Duodenal mucosa (tissue), 2 donors: ENCODE measurements around the gene AFF1.
"Not testable (repeated sequence)": the region's sequence is repeated elsewhere in the genome, so short reads cannot be mapped to it uniquely, and the experiment has no call there.

Experiments used
- H3K27ac ChIP-seq: one replicate; pipeline ENCODE4 v1.7.0; 2013; ENCODE audit warnings: low read depth, low read length
- H3K27me3 ChIP-seq, 2 donors: one replicate each; pipeline ENCODE4 v1.7.0; 2013; ENCODE audit warnings: low read length in 2 of 2, control low read depth in 1 of 2; ENCODE audit not compliant: insufficient read depth in 2 of 2, control insufficient read depth in 1 of 2
- H3K36me3 ChIP-seq, 2 donors: one replicate each; pipeline ENCODE4 v1.7.0; 2013; ENCODE audit warnings: low read length in 2 of 2, control low read depth in 1 of 2; ENCODE audit not compliant: insufficient read depth in 2 of 2, control insufficient read depth in 1 of 2
- H3K4me1 ChIP-seq, 2 donors: one replicate each; pipeline ENCODE4 v1.7.0; 2013; ENCODE audit warnings: low read length in 2 of 2, control low read depth in 1 of 2; ENCODE audit not compliant: insufficient read depth in 2 of 2, control insufficient read depth in 1 of 2
- H3K4me3 ChIP-seq, 2 donors: one replicate each; pipeline ENCODE4 v1.7.0; 2013; ENCODE audit warnings: low read length in 2 of 2, low read depth in 1 of 2
- H3K9ac ChIP-seq, 2 donors: one replicate each; pipeline ENCODE4 v1.7.0; 2013; ENCODE audit warnings: low read length in 2 of 2, low read depth in 1 of 2
- H3K9me3 ChIP-seq, 2 donors: one replicate each; pipeline ENCODE4 v1.7.0; 2013; ENCODE audit warnings: low read length in 2 of 2, control low read depth in 1 of 2; ENCODE audit not compliant: control insufficient read depth in 1 of 2

AFF1 gene

GRCh38 chr4:87132035-87132434 is 197.2 kb downstream of the AFF1 start:
- peaks cover 73 to 90% of the 10 kb centered on the region in 2 donors for H3K36me3 ChIP-seq

GRCh38 chr4:87133183-87133582 is 198.4 kb downstream of the AFF1 start:
- no peak overlapping the region for H3K4me3 ChIP-seq
- H3K27ac ChIP-seq, result no peak overlapping the region
- peaks cover 64 to 92% of the 10 kb centered on the region in 2 donors for H3K36me3 ChIP-seq
- H3K9ac ChIP-seq, result no peak overlapping the region
- H3K27me3 ChIP-seq, result no peaks in the 10 kb centered on the region
- H3K4me1 ChIP-seq, result no peaks in the 10 kb centered on the region
- H3K9me3 ChIP-seq, result no peaks in the 10 kb centered on the region

More at GRCh38 chr4:87132035-87132434, 197.2 kb downstream of the AFF1 start:
- no peak overlapping the region for H3K4me3 ChIP-seq
- no peaks in the 10 kb centered on the region for H3K4me1 ChIP-seq
- no peaks in the 10 kb centered on the region for H3K9me3 ChIP-seq
- H3K27ac ChIP-seq, result no peak overlapping the region
- no peak overlapping the region for H3K9ac ChIP-seq
- no peaks in the 10 kb centered on the region for H3K27me3 ChIP-seq

- no peak overlapping the region for H3K27ac ChIP-seq
- no peaks in the 10 kb centered on the region for H3K4me1 ChIP-seq
- no peak overlapping the region for H3K4me3 ChIP-seq
- no peak overlapping the region for H3K9ac ChIP-seq
- H3K27me3 ChIP-seq, result no peaks in the 10 kb centered on the region
- peaks cover 62 to 85% of the 10 kb centered on the region in 2 donors for H3K36me3 ChIP-seq
- no peaks in the 10 kb centered on the region for H3K9me3 ChIP-seq
Observed at GRCh38 chr4:87134122-87134521, 199.3 kb downstream of the AFF1 start.

GRCh38 chr4:87141428-87141827 is 206.6 kb downstream of the AFF1 start:
- H3K27me3 ChIP-seq, result no peaks in the 10 kb centered on the region
- H3K9me3 ChIP-seq, result no peaks in the 10 kb centered on the region
- H3K4me3 ChIP-seq, result peak overlapping the region in 1 of 2 donors; percentile 17
- H3K4me1 ChIP-seq, result peaks cover 21 to 25% of the 10 kb centered on the region in 2 donors
- H3K36me3 ChIP-seq, result peaks cover 16 to 29% of the 10 kb centered on the region in 2 donors
- no peak overlapping the region for H3K27ac ChIP-seq
- no peak overlapping the region for H3K9ac ChIP-seq

GRCh38 chr4:87144356-87144755 is 209.5 kb downstream of the AFF1 start:
- Histone ChIP-seq H3K9ac (no peak overlapping the region), H3K36me3 (peaks cover 7 to 9% of the 10 kb centered on the region in 2 donors), H3K4me3 (no peak overlapping the region), H3K27ac (no peak overlapping the region), H3K27me3 (no peaks in the 10 kb centered on the region), H3K4me1 (peaks cover 21 to 25% of the 10 kb centered on the region in 2 donors), H3K9me3 (no peaks in the 10 kb centered on the region)

GRCh38 chr4:87145934-87146333 is 211.1 kb downstream of the AFF1 start:
- peaks cover 20 to 24% of the 10 kb centered on the region in 2 donors for H3K4me1 ChIP-seq
- not testable (repeated sequence) for H3K9me3 ChIP-seq, H3K9ac ChIP-seq, H3K27ac ChIP-seq, H3K27me3 ChIP-seq, H3K4me3 ChIP-seq, H3K36me3 ChIP-seq

- no peaks in the 10 kb centered on the region for H3K9me3 ChIP-seq
- H3K9ac ChIP-seq, result no peak overlapping the region
- H3K4me3 ChIP-seq, result no peak overlapping the region
- peaks cover 10 to 14% of the 10 kb centered on the region in 2 donors for H3K4me1 ChIP-seq
- no peaks in the 10 kb centered on the region for H3K27me3 ChIP-seq
- peaks cover 2 to 7% of the 10 kb centered on the region in 2 donors for H3K36me3 ChIP-seq
- H3K27ac ChIP-seq, result no peak overlapping the region
Observed at GRCh38 chr4:87147116-87147515, 212.3 kb downstream of the AFF1 start.

GRCh38 chr4:87150498-87151261 is 215.9 kb downstream of the AFF1 start:
- Histone ChIP-seq H3K27ac (no peak overlapping the region), H3K4me3 (no peak overlapping the region), H3K9me3 (no peaks in the 10 kb centered on the region), H3K36me3 (no peaks in the 10 kb centered on the region), H3K27me3 (no peaks in the 10 kb centered on the region), H3K9ac (no peak overlapping the region), H3K4me1 (no peaks in the 10 kb centered on the region)

- no peaks in the 10 kb centered on the region for H3K36me3 ChIP-seq
- no peak overlapping the region for H3K27ac ChIP-seq
- no peaks in the 10 kb centered on the region for H3K9me3 ChIP-seq
- H3K4me3 ChIP-seq, result no peak overlapping the region
- H3K9ac ChIP-seq, result no peak overlapping the region
- no peaks in the 10 kb centered on the region for H3K27me3 ChIP-seq
- no peaks in the 10 kb centered on the region for H3K4me1 ChIP-seq
Observed at GRCh38 chr4:87151730-87152129, 216.9 kb downstream of the AFF1 start.

GRCh38 chr4:87152310-87153041 is 217.7 kb downstream of the AFF1 start:
- H3K9me3 ChIP-seq, result no peaks in the 10 kb centered on the region
- no peaks in the 10 kb centered on the region for H3K4me1 ChIP-seq
- H3K9ac ChIP-seq, result no peak overlapping the region
- H3K36me3 ChIP-seq, result no peaks in the 10 kb centered on the region
- H3K27ac ChIP-seq, result no peak overlapping the region
- H3K27me3 ChIP-seq, result no peaks in the 10 kb centered on the region
- H3K4me3 ChIP-seq, result no peak overlapping the region
